HEK293 (cell line): ENCODE results near the gene OR5AC2.

Experiments used
- ZNF426 ChIP-seq: fragments of 450-650 bp; formaldehyde crosslinking; IDR thresholded peaks from 2 replicates; pipeline ENCODE4 v1.5.1; 2017; ENCODE audit warnings: missing biosample characterization, missing genetic modification characterization, mild to moderate bottlenecking, inconsistent platforms, moderate library complexity

The OR5AC2 gene

GRCh38 chr3:98136631-98137030 lies 49.7 kb downstream of the OR5AC2 start (continued):
- TF ChIP-seq ZNF426: no peak
